ENCODE measurements around the gene GTF2H4.
A peak's percentile ranks its signal among the peaks of the same experiment; 100 is the strongest.
"Not testable (repeated sequence)": the region's sequence is repeated elsewhere in the genome, so short reads cannot be mapped to it uniquely, and the experiment has no call there.

The GTF2H4 gene

DNA sequence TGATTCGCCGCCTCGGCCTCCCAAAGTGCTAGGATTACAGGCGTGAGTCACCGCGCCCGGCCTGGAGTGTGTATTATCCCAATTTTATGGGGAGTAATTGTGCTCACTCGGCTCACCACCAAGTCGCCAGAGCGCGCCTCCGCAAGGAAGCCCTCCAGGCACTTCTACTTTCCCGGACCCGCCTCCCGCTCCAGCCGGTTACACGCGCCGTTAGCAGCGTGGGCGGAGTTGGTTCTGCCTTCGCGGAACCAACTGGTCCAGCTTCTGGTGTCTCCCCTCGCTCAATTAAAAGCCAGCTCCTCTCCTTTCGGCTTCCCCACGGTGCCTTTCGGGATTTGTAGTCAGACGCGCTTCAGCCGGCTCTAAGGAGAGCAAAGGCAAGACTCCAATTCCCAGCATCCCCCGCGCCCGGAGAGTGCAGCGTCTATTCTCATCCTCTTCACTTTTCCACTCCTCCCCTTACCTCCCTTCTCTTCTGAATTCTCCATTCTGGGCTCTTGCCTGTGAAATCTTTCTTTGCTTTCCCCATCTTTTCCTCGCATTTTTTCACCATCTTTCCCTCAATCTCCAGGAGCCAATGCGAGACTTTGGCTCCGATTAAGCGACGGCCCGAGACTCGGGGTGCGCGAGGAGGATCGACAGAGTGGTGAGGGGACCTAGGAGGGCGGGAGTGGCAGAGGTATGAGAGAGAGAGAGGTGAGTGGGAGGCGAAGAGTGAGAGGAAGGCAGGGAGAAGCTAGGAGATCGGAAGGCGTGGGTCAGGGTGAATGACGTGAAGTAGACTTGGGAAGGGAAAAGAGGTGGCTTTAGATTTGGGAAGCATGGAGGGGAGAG lies at the start of gene GTF2H4:
Gene GTF2H4 (plus strand): TSS at position 450 of the 834 bp plus-strand sequence.
- peak; percentile 86 to 95 for DNase-seq (ENCODE audit: low read depth in 2 of 2)

DNA sequence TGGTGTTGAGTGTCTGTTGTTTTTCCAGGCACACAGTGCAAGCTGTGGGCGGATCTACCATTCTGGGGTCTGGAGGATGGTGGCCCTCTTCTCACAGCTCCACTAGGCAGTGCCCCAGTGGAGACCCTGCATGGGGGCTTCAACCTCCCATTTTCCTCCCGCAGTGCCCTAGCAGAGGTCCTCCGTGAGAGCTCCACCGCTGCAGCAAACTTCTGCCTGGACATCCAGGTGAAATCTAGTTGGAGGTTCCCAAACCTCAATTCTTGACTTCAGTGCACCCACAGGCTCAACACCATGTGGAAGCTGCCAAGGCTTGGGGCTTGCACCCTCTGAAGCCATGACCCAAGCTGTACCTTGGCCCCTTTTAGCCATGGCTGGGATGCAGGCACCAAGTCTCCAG lies 48.3 kb upstream of the GTF2H4 start:
- DNase-seq (ENCODE audit: low read depth in 2 of 2) = not testable (repeated sequence)

DNA sequence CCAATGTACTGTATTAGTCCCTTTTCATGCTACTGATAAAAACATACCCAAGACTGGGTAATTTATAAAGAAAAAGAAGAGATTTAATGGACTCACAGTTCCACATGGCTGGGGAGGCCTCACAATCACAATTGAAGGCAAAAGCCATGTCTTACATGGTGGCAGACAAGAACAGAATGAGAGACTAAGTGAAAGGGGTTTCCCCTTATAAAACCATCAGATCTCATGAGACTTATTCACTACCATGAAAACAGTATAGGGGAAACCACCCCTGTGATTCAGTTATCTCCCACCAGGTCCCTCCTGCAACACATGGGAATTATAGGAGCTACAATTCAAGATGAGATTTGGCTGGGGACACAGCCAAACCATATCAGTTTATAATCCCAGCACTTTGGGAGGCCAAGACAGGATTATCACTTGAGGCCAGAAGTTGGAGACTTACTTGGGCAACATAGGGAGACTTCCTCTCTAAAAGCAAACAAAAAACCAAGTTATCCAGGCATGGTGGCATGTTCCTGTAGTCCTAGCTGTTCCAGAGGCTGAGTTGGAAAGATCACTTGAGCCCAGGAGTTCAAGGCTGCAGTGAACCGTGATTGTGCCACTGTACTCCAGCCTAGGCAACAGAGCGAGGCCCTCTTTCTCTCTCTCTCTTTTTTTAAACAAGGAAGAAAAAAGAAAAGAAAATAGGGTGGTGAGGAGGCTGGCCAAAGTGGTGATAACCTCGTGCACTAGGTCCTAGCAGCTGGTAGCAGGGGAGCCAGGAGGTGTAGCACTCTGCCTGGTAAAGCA lies 46.6 kb upstream of the GTF2H4 start:
- no peak for DNase-seq (ENCODE audit: low read depth in 2 of 2)

DNA sequence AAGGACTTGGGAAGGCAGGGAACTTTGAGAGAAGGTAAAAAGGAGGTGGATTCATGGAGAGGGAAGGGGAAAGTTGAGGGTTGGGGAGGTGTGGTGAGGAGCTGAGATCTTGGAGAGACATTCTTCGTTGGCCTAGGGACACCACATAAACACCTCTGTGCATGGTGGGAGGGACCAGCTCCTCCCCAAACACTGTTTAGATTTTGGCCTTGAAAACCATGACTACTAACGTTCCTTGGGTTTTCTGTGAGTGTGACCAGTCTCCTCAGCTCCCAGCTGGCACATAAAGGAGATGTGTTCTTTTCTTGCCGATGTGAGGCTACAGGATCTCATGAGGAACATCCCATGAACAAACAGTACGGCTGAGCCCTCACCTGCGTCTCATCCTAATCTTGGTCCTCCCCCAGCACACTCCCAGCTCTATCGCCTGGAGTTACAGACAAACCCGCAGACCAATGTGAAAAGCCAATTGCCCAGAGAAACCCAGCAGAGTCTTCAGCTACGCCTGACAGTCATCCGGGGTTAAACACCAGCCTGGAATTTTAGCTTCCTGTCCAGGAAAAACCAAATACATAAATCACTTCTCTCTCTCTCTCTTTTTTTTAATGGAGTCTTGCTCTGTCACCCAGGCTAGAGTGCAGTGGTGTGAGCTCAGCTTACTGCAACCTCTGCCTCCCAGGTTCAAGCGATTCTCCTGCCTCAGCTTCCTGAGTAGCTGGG lies 45.7 kb upstream of the GTF2H4 start:
- DNase-seq (ENCODE audit: low read depth in 2 of 2) = no peak

DNA sequence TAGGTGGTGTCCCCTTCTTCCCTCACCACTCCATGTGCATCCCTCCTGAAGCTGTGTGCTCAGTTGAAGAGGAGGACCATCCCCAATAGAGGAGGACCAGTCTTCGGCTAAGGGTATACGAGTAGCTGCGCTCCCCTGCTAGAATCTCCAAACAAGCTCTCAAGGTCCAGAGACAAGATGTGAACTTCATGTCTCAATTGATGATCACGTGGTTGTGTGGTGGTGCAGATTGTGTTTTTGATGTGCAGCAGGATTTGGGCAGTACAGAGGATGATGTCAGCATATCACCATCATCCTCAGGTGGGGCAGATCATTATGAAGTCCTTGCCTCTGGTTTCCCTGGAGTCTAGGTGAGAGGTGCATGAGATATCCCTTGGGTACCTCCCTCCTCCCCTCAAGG lies 43.7 kb upstream of the GTF2H4 start:
- no peak for DNase-seq (ENCODE audit: low read depth in 2 of 2)

DNA sequence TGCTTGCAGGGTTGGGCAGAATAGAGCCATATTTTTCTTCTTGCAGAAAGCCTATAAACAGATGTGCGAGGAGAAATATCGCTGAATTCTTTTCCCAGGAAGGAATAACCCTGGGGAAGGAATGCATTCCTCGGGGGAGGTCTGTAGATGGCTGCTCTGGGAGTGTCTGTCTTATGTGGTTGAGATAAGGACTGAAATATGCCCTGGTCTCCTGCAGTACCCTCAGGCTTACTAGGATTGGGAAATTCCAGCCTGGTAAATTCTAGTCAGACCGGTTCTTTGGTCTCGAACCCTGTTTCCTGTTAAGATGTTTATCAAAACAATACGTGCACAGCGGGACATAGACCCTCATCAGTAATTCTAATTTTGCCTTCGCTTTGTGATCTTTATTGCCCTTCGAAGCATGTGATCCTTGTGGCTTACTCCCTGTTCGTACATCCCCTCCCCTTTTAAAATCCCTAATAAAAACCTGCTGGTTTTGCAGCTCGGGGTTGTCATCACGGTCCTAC lies 38.7 kb upstream of the GTF2H4 start:
- DNase-seq (ENCODE audit: low read depth in 2 of 2) = not testable (repeated sequence)

DNA sequence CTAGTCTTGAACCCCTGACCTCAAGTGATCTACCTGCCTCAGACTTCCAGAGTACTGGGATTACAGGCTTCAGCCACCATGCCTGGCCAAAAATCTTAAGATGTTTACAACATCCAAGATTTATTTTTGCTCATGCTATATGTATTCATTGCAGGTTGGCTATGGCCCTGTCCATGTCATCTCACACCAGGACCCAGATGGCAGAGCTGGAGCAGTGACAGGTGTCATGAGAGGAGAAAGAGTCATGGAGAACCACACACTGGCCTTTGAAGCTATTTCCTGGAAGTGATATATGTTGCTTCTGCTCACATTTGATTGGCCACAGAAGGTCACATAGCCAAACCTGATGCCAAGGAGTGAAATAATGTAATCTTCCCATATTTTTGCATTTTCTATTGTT lies 37.5 kb upstream of the GTF2H4 start:
- DNase-seq (ENCODE audit: low read depth in 2 of 2) = no peak

DNA sequence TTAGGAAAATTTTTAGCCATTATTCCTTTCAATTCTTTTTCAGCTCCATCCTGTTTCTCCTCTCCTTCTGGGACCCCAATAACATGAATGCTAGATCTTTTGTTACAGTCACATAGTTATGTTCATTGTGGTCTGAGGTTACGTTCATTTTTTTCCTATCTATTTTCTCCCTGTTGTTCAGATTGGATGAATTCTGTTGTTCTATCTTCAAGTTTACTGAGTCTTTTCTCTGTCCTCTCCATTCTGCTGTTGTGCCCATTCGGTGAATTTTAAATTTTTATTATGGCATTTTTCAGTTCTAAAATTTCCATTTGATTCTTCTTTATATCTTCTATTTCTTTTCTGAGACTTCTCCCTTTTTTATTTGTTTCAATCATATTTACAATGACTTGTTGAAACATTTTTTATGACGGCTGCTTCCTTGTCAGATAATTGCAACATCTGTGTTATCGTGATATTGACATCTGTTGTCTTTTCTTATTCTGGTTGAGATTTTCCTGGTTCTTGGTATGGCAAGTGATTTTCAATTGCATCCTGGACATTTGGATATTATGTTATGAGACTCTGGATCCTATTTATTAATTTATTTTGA lies 36.3 kb upstream of the GTF2H4 start:
- no peak for DNase-seq (ENCODE audit: low read depth in 2 of 2)

DNA sequence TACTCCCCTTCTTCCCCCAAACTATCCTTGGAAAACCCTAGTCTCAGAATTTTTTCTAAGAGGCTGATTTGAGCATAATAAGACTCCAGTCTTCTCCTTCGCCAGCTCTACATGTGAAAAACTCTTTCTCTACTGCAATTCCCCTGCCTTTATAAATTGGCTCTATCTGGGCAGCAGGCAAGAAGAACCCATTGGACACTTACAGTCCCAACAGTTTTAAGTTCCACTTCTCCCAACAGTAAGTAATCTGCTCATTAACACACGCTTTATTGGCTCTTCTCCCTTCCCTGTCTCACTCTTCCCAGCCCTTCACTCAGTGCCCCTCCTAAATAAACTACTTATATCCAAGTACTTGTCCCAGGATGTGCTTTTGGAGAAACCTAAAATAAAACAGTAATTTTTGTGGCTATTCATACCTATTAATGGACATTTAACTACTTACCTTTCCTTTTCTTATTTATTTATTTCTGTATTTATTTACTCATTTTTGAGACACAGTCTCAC lies 34.8 kb upstream of the GTF2H4 start:
- no peak for DNase-seq (ENCODE audit: low read depth in 2 of 2)

DNA sequence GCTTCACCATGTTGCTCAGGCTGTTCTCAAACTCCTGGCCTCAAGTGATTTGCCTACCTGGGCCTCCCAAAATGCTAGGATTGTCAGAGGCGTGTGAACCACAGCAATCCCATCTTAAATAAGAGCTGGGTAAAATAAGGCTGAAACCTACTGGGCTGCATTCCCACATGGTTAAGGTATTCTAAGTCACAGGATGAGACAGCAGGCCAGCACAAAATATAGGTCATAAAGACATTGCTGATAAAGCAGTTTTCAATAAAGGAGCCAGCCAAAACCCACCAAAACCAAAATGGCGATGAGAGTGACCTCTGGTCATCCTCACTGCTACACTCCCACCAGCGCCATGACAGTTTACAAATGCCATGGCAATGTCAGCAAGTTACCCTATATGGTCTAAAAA lies 34.2 kb upstream of the GTF2H4 start:
- not testable (repeated sequence) for DNase-seq (ENCODE audit: low read depth in 2 of 2)

DNA sequence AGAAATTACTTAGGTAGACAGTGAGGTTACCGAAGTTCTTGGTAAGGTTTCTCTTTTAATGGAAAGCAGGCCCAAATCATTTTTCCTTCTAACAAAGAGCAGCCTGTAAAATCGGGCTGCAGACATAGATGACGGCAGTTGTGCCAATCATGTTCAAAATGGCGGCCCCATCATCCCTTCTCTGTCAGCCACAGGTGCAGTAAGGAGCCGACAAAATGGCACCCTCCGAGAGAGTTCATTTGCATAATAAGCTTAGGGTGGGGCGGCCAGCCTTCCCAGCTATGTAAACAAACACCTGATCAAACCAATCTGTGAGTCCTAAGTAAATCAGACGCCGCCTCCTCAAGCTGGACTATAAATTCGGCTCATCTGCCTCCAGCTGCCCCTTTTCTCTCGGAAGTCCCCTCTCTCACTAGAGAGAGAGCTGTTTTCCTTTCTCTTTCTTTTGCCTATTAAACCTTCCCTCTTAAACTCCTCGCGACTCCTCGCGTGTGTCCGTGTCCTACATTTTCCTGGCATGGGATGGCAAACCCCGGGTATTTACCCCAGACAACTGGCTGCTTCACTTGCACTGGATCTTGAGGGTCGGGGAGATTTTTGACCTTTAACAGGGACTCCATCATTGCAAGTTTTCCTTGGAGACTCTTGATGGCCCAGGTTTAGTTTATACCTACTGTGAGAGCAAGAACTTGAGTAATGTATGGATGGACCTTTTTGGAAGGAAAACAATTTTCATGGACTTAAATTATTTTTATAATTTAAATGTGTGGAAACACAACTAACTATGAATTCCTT lies 32.6 kb upstream of the GTF2H4 start:
- no peak for DNase-seq (ENCODE audit: low read depth in 2 of 2)

DNA sequence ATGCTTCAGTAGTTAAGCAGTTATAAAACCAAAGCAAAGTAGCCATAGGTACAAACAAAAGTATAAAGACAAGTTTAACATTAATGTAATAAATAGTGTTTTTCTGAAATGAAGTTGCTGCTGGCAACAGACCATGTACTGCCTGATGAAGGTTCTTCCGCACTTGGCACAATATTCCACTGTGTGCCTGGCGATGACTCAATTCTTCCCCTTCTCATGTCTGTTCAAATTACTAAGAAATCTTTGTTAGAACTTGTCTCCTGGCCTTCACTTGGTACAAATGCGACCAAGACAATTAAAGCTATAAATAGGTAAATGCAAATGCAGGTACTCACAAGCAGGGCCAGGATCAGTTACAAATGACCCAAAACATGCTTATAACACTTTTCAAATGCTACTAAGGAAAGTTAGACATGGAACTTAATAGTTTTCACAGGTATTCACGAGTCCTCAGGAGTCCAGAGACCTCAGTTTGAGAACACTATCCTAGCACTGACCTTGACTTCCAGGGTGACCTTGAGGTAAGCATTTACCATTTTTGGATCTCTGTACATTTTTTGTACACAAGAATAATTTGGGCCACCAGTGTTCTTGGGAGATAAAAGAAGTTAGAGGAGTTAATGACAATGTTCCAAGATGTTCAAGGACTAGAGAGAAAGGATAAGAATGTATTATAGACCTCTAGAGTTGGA lies 31.8 kb upstream of the GTF2H4 start:
- no peak for DNase-seq (ENCODE audit: low read depth in 2 of 2)

DNA sequence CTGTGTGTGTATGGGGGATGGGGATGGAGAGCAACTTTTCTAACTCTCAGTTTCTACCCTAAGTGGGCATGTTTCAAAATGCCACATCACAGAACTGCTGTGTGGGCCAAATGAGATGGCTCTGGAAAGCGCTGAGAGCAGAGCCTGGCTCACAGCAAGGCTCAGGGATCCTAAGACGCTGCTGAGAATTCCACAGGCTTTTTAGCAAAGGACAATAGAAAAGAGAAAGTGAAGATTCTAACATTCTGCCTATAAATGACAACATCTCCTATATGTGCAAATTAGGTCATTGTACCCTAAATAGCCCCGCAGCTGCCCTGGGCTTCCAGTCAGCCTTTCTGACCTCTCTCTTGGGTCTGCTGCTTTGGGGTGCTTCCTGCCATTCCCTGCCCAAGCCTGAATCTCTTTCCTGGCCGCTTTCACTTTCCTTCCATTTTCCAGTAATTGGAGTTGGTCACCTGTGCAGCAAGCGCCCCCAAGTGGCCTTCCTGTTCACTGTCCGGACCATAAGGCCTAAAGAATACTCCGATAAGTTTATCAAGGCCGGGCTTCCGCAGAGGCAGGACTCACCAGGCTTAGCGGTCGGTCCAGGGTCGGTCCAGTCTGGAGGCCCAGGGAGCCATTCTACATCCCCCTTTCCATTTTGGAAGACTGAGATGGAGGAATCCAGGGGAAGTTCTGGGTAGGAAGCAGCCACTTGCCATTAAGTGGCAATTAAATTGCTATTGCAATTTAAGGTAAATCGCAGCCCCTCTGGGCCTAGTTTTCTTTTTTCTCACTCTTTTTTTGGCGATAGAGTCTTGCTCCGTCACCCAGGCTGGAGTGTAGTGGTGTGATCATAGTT lies 30.4 kb upstream of the GTF2H4 start:
- peak; percentile 47 to 56 for DNase-seq (ENCODE audit: low read depth in 2 of 2)

DNA sequence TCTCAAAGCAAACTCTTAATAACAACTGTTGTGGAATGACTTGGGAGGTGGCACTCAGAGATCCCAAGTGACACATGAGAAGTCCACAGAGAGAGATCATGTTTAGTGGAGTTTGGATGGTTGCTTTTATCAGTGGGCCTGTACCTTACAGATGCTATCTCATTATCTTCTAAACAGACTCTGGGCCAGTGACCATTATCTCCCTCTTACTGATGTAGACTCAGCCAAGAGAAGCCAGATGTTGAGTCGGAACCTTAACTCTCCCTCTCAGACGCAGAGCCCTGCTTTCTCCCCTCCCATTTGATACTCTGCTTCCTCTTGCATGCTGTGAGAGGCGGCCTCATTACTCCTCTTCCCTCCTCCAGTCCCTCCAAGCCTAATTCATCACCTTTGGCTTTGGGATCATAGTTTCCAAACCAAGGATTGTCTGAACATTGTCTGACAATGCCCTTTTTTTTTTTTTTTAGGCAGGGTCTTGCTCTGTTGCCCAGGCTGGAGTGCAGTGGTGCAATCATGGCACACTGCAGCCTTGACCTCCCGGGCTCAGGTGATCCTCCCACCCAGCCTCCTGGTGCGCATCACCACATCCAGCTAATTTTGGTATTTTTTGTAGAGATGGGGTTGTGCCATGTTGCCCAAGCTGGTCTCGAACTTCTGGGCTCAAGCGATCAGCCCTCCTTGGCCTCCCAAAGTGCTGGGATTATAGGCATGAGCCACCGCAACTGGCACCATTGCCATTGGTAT lies 28.2 kb upstream of the GTF2H4 start:
- no peak for DNase-seq (ENCODE audit: low read depth in 2 of 2)

DNA sequence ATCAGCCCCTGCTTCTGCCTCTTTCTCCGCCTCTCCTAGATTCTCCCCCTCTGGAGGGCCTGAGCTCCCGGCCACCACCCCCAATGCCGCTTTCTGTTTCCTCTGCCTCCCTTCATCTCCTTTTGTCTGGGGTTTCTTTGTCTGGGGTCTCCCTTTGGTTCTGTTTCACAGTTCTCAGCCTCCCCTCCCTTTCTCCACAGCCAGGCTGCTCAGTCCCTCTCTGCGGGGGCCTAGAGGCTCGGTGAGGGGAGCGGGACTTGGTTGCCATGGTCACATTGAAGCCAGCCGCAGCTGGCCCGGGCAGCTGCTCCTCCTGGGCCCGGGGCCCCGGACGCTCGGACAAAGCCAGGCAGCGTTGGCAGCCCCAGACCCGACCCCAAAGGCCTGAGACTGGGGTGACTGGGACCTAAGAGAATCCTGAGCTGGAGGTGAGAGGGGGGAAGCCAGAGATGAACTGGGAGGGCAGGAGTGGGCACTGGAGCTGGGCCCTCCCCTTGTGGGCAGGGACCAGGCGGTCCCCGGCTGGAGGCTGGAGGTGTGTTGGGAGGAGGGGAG lies 27.2 kb upstream of the GTF2H4 start:
- DNase-seq (ENCODE audit: low read depth in 2 of 2) = no peak

DNA sequence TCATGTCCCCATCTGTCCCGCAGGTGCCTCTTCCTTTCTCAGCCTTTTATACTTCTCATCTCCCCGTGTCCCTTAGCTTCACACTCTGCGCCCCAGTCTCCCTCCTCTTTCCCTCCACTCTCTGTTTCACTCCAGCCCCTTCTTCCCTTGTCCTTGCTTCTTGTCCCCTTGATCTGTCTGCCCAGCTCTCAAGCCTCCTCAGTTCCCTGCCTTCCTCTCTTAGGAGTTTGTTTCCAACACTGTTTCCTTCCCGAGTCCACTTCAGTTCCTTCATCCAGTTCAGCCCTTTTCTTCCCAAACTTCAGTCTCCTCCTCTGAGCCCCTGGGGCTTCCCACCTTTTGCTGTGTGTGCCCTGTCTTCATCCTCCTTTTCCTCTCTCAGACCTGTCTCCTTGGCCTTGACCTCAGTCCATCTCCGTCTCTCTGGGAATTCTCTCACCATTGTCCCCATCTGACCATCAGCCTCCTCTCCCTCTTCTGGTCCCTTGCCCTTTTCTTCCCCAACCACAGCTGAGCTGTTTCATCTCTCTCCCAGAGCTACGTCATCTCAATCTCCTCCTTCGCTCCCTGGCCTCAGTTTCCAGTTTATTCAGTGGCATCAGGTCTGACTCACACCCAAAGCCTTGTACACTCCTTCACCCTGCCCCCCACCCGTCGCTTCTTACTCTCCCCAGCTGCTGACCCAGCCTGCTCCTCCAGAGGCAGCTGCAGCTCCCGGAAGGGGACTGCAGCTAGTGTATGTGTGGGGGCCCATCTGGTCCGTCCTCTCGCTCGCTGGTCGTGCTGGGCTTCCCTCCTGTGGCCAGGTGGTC lies 26.4 kb upstream of the GTF2H4 start:
- DNase-seq (ENCODE audit: low read depth in 2 of 2) = no peak

DNA sequence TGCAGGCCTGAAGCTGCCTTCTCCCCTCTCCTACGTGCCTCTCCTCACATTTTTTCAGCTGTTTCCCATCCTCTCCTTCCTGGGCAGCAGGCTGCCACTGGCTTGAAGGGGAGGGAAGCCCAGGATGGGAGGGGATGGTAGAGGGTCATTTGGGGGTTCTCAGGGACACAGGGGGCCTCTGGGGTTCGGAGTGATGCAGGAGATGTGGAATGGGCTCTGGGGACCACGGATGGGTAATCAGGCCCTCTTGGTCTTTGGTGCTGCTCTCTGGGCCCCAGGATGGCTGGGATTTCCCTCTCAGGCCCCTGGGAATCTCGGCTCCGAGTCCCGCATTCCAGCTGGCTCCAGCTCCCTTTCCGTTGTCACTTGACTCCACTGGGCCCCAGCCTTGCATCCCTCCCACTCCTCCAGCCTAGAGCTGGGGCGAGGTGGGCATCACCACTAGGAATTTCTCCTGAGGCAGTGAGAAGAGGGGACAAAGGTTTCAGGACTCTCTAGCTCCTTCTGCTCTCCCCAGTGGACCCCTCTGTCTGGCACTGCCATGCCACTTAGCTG lies 25.7 kb upstream of the GTF2H4 start:
- DNase-seq (ENCODE audit: low read depth in 2 of 2) = no peak
